Measurements from ENCODE around the gene GLG1.
"Not testable (repeated sequence)": the region's sequence is repeated elsewhere in the genome, so short reads cannot be mapped to it uniquely, and the experiment has no call there.

GLG1 gene

GRCh38 chr16:74524117-74524516 lies 82.8 kb downstream of the GLG1 start:
- no peak for DNase-seq

- DNase-seq = not testable (repeated sequence)
Observed at GRCh38 chr16:74523706-74524105, 83.2 kb downstream of the GLG1 start.

GRCh38 chr16:74522160-74522559 lies 84.8 kb downstream of the GLG1 start:
- no peak for DNase-seq

GRCh38 chr16:74521691-74522090 lies 85.2 kb downstream of the GLG1 start:
- DNase-seq = no peak

GRCh38 chr16:74518934-74519333 lies 88.0 kb downstream of the GLG1 start:
- not testable (repeated sequence) for DNase-seq

GRCh38 chr16:74511961-74512360 lies 95.0 kb downstream of the GLG1 start:
- no peak for DNase-seq

- no peak for DNase-seq
Observed at GRCh38 chr16:74505011-74505410, 101.9 kb downstream of the GLG1 start.

GRCh38 chr16:74503412-74503811 lies 103.5 kb downstream of the GLG1 start:
- no peak for DNase-seq

- DNase-seq = peak; percentile 12
Observed at GRCh38 chr16:74501484-74502478, 105.1 kb downstream of the GLG1 start.

GRCh38 chr16:74500907-74501306 lies 106.0 kb downstream of the GLG1 start:
- no peak for DNase-seq

GRCh38 chr16:74499114-74499513 lies 107.8 kb downstream of the GLG1 start:
- DNase-seq = no peak

- no peak for DNase-seq
Observed at GRCh38 chr16:74497761-74498160, 109.2 kb downstream of the GLG1 start.

GRCh38 chr16:74496054-74496453 lies 110.9 kb downstream of the GLG1 start:
- DNase-seq = no peak

- DNase-seq = no peak
Observed at GRCh38 chr16:74492976-74493375, 113.9 kb downstream of the GLG1 start.

- peak; percentile 79 for DNase-seq
Observed at GRCh38 chr16:74487634-74488495, 119.0 kb downstream of the GLG1 start.

GRCh38 chr16:74485916-74486315 lies 121.0 kb downstream of the GLG1 start:
- no peak for DNase-seq

GRCh38 chr16:74480150-74481029 lies 126.5 kb downstream of the GLG1 start:
- DNase-seq = no peak

- DNase-seq = no peak
Observed at GRCh38 chr16:74477226-74477625, 129.7 kb downstream of the GLG1 start.

GRCh38 chr16:74474416-74474815 lies 132.5 kb downstream of the GLG1 start:
- no peak for DNase-seq

GRCh38 chr16:74472540-74472939 lies 134.4 kb downstream of the GLG1 start:
- DNase-seq = no peak

GRCh38 chr16:74472010-74472409 lies 134.9 kb downstream of the GLG1 start:
- DNase-seq = no peak

GRCh38 chr16:74469946-74470478 lies 136.9 kb downstream of the GLG1 start:
- no peak for DNase-seq
